Tibial nerve (tissue), 4 donors: Measurements from ENCODE around the gene NEO1.

Experiments
- CTCF ChIP-seq, 5 experiments: fragments of 200-600 bp in 3 of 5; fragments of 450-650 bp in 2 of 5; sonication (generic) in 3 of 5; IDR thresholded peaks; one replicate each; pipeline ENCODE4 v1.5.1; 2016 to 2019; ENCODE audit warnings: antibody characterized with exemption in 5 of 5, mild to moderate bottlenecking in 3 of 5, moderate library complexity in 2 of 5
- EP300 ChIP-seq, 2 donors: sonication (generic); formaldehyde crosslinking; IDR thresholded peaks; one replicate each; pipeline ENCODE4 v1.6.1; 2017; ENCODE audit warnings: antibody characterized with exemption in 2 of 2, mild to moderate bottlenecking in 1 of 2
- POLR2A ChIP-seq, 2 donors: fragments of 450-650 bp; IDR thresholded peaks; one replicate each; pipeline ENCODE4 v1.6.1; 2017; ENCODE audit warnings: antibody characterized with exemption in 2 of 2, mild to moderate bottlenecking in 2 of 2, moderate library complexity in 2 of 2

- TF ChIP-seq CTCF (IDR thresholded peaks at IDR 0.05) (no peak), POLR2A (IDR thresholded peaks at IDR 0.05) (no peak), EP300 (IDR thresholded peaks at IDR 0.05) (no peak)
These were observed 302.0 kb downstream of the NEO1 start for GRCh38 chr15:73354241-73354640.
